ENCODE results near the gene SOX10.
A peak's percentile ranks its signal among the peaks of the same experiment; 100 is the strongest.
"Not testable (repeated sequence)": the region's sequence is repeated elsewhere in the genome, so short reads cannot be mapped to it uniquely, and the experiment has no call there.

Gene SOX10

GRCh38 chr22:37985751-37986281 lies 1.5 kb upstream of the SOX10 start:
- no peak for DNase-seq (ENCODE audit: low read depth, low spot score)

- no peak for DNase-seq (ENCODE audit: low read depth, low spot score)
These were observed 763 bp upstream of the SOX10 start for GRCh38 chr22:37985050-37985585.

GRCh38 chr22:37982938-37983859 lies 1.2 kb downstream of the SOX10 start:
- DNase-seq (ENCODE audit: low read depth, low spot score) = no peak

GRCh38 chr22:37982151-37982785 lies 2.1 kb downstream of the SOX10 start:
- DNase-seq (ENCODE audit: low read depth, low spot score) = no peak

GRCh38 chr22:37981282-37982011 lies 2.9 kb downstream of the SOX10 start:
- no peak for DNase-seq (ENCODE audit: low read depth, low spot score)

- peak; percentile 33 for DNase-seq (ENCODE audit: low read depth, low spot score)
These were observed 4.6 kb downstream of the SOX10 start for GRCh38 chr22:37979782-37980181.

GRCh38 chr22:37976547-37976946 lies 7.8 kb downstream of the SOX10 start:
- DNase-seq (ENCODE audit: low read depth, low spot score) = no peak

- not testable (repeated sequence) for DNase-seq (ENCODE audit: low read depth, low spot score)
These were observed 8.3 kb downstream of the SOX10 start for GRCh38 chr22:37976022-37976421.

GRCh38 chr22:37975153-37975552 lies 9.2 kb downstream of the SOX10 start:
- no peak for DNase-seq (ENCODE audit: low read depth, low spot score)

- DNase-seq (ENCODE audit: low read depth, low spot score) = no peak
These were observed 10.8 kb downstream of the SOX10 start for GRCh38 chr22:37973271-37974170.

- no peak for DNase-seq (ENCODE audit: low read depth, low spot score)
These were observed 11.8 kb downstream of the SOX10 start for GRCh38 chr22:37972527-37972926.

GRCh38 chr22:37971475-37972434 lies 12.6 kb downstream of the SOX10 start:
- DNase-seq (ENCODE audit: low read depth, low spot score) = no peak

GRCh38 chr22:37970864-37971263 lies 13.5 kb downstream of the SOX10 start:
- DNase-seq (ENCODE audit: low read depth, low spot score) = no peak

- DNase-seq (ENCODE audit: low read depth, low spot score) = no peak
These were observed 15.7 kb downstream of the SOX10 start for GRCh38 chr22:37968452-37969251.

GRCh38 chr22:37967637-37968451 lies 16.5 kb downstream of the SOX10 start:
- no peak for DNase-seq (ENCODE audit: low read depth, low spot score)

- DNase-seq (ENCODE audit: low read depth, low spot score) = no peak
These were observed 17.2 kb downstream of the SOX10 start for GRCh38 chr22:37967147-37967546.

- peak; percentile 64 for DNase-seq (ENCODE audit: low read depth, low spot score)
These were observed 18.3 kb downstream of the SOX10 start for GRCh38 chr22:37965940-37966664.

All from astrocyte of the hippocampus (primary cell).